Astrocyte of the spinal cord (primary cell): ENCODE measurements around the gene NDUFV2.

Experiments
- DNase-seq: peaks from one replicate; pipeline ENCODE4 v3.0.0; 2011; ENCODE audit warnings: low read depth, low spot score
- H3K4me3 ChIP-seq: 2 replicates; pipeline ENCODE4 v1.5.1; 2011; ENCODE audit warnings: low read depth, mild to moderate bottlenecking, low read length, moderate library complexity
- CTCF ChIP-seq: IDR thresholded peaks from 2 replicates; pipeline ENCODE4 v1.5.1; 2012; ENCODE audit warnings: low read depth, mild to moderate bottlenecking, low read length, inconsistent platforms
- in situ Hi-C: cut with HindIII; loops from 2 replicates; pipeline ENCODE4 v1.10.0; 2017; ENCODE audit warnings: low sequenced_read_pairs

Gene NDUFV2

GRCh38 chr18:9102508-9103375, at the start of gene NDUFV2:
NDUFV2 (plus strand) TSS chr18:9102699; CDS start chr18:9102744, 45 bp downstream.
- TF ChIP-seq CTCF: no peak
- peak; percentile 97 for DNase-seq
- peak within 1 kb of the TSS; percentile 82 for H3K4me3 ChIP-seq
- in situ Hi-C loops: no loop called here

- TF ChIP-seq CTCF: no peak
- in situ Hi-C loops: no loop called here
- no peak overlapping the region for H3K4me3 ChIP-seq
- DNase-seq: no peak
These were observed 48.7 kb upstream of the NDUFV2 start for GRCh38 chr18:9053814-9054213.

- DNase-seq: peak; percentile 86
- no peak overlapping the region for H3K4me3 ChIP-seq
- in situ Hi-C loops: no loop called here
- TF ChIP-seq CTCF: peak; percentile 34
These were observed 47.3 kb upstream of the NDUFV2 start for GRCh38 chr18:9055185-9055584.

GRCh38 chr18:9055626-9056025, 46.9 kb upstream of the NDUFV2 start:
- in situ Hi-C loops: no loop called here
- TF ChIP-seq CTCF: no peak
- no peak overlapping the region for H3K4me3 ChIP-seq
- DNase-seq: no peak

- DNase-seq: no peak
- in situ Hi-C loops: no loop called here
- no peak overlapping the region for H3K4me3 ChIP-seq
- TF ChIP-seq CTCF: no peak
These were observed 44.9 kb upstream of the NDUFV2 start for GRCh38 chr18:9057646-9058045.

- H3K4me3 ChIP-seq: no peak overlapping the region
- in situ Hi-C loops: no loop called here
- no peak for DNase-seq
- TF ChIP-seq CTCF: no peak
These were observed 44.1 kb upstream of the NDUFV2 start for GRCh38 chr18:9058406-9058805.
